ENCODE data around the gene ANKH. TPM values are rescaled to one million over a fixed set of nuclear protein-coding genes. Genes with fewer than 3 reads are reported as not detected.

The ANKH gene
- polyA plus RNA-seq, 1 donor from 2014 or later: 9.9 TPM

DNA sequence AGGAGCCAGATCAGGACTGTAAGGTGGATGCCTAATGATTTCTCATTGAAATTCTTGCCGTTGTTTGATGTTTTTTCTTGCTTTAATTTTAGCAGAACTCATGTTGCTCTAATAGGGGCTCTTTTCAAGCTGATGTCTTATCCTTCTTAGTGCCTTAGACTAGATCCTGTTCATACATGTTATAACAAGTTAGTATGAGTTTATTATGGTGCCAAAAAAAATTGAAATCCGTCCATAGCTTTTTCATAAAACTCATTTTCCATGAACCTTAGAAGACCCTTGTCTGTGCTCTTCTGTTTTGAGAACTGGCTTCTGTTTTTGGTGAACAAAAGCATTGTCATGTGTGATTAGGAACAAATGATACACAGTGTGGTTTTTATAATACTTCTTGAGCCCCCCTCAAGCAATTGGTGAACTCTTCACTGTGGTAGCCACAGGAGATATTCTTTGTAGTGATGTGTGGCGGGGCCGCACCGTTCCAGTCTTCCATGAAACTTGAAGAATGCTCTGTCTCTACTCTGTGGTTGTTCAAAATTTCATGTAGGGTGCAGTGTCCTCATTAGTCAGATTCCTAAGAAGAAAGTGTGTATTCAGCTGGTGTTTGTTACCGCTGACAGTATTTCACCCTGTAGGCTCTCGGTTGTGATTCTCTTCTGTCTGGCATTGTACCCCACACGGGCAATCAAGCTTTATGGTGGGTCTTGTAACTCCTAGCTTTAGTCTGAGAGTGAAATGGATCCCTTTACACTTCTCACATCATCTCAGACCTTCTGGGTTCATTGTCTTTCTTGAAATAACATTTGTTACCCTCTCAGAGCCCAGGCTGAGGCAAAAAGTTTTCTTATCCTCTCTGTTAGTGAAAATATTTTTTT is 196.4 kb downstream of the ANKH start:
- H3K79me2 ChIP-seq (replicated peaks; ENCODE audit: insufficient read depth, low read length): no peaks in the 10 kb centered on the region
- H3K36me3 ChIP-seq (ENCODE audit: insufficient read depth, low read length): peaks cover 6% of the 10 kb centered on the region
- no peaks in the 10 kb centered on the region for H3K9me2 ChIP-seq (ENCODE audit: insufficient read depth, low read length)
- H3K9me3 ChIP-seq (ENCODE audit: low read length): no peaks in the 10 kb centered on the region
- no peaks in the 10 kb centered on the region for H4K20me1 ChIP-seq (ENCODE audit: insufficient read depth)
- TF ChIP-seq, protein P1, sequence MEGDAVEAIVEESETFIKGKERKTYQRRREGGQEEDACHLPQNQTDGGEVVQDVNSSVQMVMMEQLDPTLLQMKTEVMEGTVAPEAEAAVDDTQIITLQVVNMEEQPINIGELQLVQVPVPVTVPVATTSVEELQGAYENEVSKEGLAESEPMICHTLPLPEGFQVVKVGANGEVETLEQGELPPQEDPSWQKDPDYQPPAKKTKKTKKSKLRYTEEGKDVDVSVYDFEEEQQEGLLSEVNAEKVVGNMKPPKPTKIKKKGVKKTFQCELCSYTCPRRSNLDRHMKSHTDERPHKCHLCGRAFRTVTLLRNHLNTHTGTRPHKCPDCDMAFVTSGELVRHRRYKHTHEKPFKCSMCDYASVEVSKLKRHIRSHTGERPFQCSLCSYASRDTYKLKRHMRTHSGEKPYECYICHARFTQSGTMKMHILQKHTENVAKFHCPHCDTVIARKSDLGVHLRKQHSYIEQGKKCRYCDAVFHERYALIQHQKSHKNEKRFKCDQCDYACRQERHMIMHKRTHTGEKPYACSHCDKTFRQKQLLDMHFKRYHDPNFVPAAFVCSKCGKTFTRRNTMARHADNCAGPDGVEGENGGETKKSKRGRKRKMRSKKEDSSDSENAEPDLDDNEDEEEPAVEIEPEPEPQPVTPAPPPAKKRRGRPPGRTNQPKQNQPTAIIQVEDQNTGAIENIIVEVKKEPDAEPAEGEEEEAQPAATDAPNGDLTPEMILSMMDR (IDR thresholded peaks at IDR 0.05; ENCODE audit: poor library complexity, severe bottlenecking): no peak
- TF ChIP-seq EP300 (conservative IDR thresholded peaks at IDR 0.05; ENCODE audit: poor library complexity, severe bottlenecking): no peak
- no peak for TF ChIP-seq TAF1 (IDR thresholded peaks at IDR 0.05; ENCODE audit: low read depth)
- no peak for TF ChIP-seq EZH2 (IDR thresholded peaks at IDR 0.05; ENCODE audit: borderline replicate concordance, insufficient read depth, low read length, poor library complexity, severe bottlenecking)
- TF ChIP-seq RAD21 (conservative IDR thresholded peaks at IDR 0.05): no peak
- TF ChIP-seq POLR2AphosphoS5 (IDR thresholded peaks at IDR 0.05): no peak
- no peak for TF ChIP-seq MXI1 (conservative IDR thresholded peaks at IDR 0.05; ENCODE audit: poor library complexity, severe bottlenecking)
- TF ChIP-seq, protein P2, sequence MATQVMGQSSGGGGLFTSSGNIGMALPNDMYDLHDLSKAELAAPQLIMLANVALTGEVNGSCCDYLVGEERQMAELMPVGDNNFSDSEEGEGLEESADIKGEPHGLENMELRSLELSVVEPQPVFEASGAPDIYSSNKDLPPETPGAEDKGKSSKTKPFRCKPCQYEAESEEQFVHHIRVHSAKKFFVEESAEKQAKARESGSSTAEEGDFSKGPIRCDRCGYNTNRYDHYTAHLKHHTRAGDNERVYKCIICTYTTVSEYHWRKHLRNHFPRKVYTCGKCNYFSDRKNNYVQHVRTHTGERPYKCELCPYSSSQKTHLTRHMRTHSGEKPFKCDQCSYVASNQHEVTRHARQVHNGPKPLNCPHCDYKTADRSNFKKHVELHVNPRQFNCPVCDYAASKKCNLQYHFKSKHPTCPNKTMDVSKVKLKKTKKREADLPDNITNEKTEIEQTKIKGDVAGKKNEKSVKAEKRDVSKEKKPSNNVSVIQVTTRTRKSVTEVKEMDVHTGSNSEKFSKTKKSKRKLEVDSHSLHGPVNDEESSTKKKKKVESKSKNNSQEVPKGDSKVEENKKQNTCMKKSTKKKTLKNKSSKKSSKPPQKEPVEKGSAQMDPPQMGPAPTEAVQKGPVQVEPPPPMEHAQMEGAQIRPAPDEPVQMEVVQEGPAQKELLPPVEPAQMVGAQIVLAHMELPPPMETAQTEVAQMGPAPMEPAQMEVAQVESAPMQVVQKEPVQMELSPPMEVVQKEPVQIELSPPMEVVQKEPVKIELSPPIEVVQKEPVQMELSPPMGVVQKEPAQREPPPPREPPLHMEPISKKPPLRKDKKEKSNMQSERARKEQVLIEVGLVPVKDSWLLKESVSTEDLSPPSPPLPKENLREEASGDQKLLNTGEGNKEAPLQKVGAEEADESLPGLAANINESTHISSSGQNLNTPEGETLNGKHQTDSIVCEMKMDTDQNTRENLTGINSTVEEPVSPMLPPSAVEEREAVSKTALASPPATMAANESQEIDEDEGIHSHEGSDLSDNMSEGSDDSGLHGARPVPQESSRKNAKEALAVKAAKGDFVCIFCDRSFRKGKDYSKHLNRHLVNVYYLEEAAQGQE (IDR thresholded peaks at IDR 0.05; ENCODE audit: borderline replicate concordance): no peak
- no peak for TF ChIP-seq SMC3 (conservative IDR thresholded peaks at IDR 0.05; ENCODE audit: poor library complexity)
- no peak overlapping the region for H3K4me2 ChIP-seq (ENCODE audit: low read length)
- no peak overlapping the region for H2AFZ ChIP-seq (ENCODE audit: low read depth, low read length)
- H3K9ac ChIP-seq (ENCODE audit: low read length): no peak overlapping the region
- H3K27me3 ChIP-seq (ENCODE audit: insufficient read depth, low read depth, low read length): no peaks in the 10 kb centered on the region
- no peak overlapping the region for H3K27ac ChIP-seq (ENCODE audit: low read length)
- H3K4me3 ChIP-seq (ENCODE audit: low read length): no peak overlapping the region
- no peaks in the 10 kb centered on the region for H3F3A ChIP-seq (ENCODE audit: insufficient read depth, low read length, poor library complexity, severe bottlenecking)

DNA sequence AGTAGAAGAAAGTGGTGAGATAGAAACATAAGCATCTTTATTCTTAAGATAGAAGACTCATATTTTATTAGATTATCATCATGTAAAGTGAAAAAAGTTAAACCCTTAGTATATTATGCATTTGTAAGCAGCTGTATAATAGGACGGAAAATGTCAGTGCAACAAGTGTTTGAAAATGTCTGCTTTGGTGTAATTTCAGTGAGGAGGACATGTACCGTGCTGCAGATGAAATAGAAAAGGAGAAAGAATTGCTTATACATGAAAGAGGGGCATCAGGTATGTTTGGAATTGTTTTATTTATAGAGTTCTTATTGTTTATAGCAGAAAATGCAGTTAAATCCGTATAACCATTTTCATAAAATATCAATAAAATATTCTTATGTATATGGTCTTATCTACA is 198.1 kb downstream of the ANKH start:
- no peaks in the 10 kb centered on the region for H4K20me1 ChIP-seq (ENCODE audit: insufficient read depth)

More for the DNA sequence above, 198.1 kb downstream of the ANKH start:
- Histone ChIP-seq H3K27me3 (ENCODE audit: insufficient read depth, low read depth, low read length) (no peaks in the 10 kb centered on the region), H3K9ac (ENCODE audit: low read length) (no peak overlapping the region), H3K9me2 (ENCODE audit: insufficient read depth, low read length) (no peaks in the 10 kb centered on the region), H3K79me2 (replicated peaks; ENCODE audit: insufficient read depth, low read length) (peaks cover 4% of the 10 kb centered on the region), H3K36me3 (ENCODE audit: insufficient read depth, low read length) (no peaks in the 10 kb centered on the region), H3K4me2 (ENCODE audit: low read length) (no peak overlapping the region), H3K4me3 (ENCODE audit: low read length) (no peak overlapping the region), H3K9me3 (ENCODE audit: low read length) (no peaks in the 10 kb centered on the region), H2AFZ (ENCODE audit: low read depth, low read length) (no peak overlapping the region), H3F3A (ENCODE audit: insufficient read depth, low read length, poor library complexity, severe bottlenecking) (no peaks in the 10 kb centered on the region), H3K27ac (ENCODE audit: low read length) (no peak overlapping the region)
- TF ChIP-seq RAD21 (conservative IDR thresholded peaks at IDR 0.05) (no peak), EZH2 (IDR thresholded peaks at IDR 0.05; ENCODE audit: borderline replicate concordance, insufficient read depth, low read length, poor library complexity, severe bottlenecking) (no peak), POLR2AphosphoS5 (IDR thresholded peaks at IDR 0.05) (no peak), MXI1 (conservative IDR thresholded peaks at IDR 0.05; ENCODE audit: poor library complexity, severe bottlenecking) (no peak)

Measured in neural cell (in vitro differentiated cells).